CD1c-positive myeloid dendritic cell (primary cell): ENCODE results near the gene PRKG1.

ENCODE experiments used
- DNase-seq: peaks from one replicate; pipeline ENCODE4 v3.0.0-alpha.2; 2016; ENCODE audit errors: extremely low spot score

PRKG1 gene

DNA sequence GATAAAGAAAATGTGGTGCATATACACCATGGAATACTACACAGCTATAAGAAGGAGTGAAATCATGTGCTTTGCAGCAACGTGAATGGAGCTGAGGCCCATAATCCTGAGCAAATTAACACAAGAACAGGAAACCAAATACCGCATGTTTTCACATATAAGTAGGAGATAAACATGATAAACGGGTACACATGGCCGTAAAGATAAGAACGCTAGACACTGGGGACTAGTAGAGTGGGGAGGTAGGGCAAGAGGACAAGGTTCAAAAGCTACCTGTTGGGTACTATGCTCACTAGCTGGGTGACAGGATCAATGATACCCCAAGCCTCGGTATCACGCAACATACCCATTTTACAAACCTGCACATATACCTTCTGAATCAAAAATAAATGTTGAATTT is 511.5 kb downstream of the PRKG1 start:
- no peak for DNase-seq

DNA sequence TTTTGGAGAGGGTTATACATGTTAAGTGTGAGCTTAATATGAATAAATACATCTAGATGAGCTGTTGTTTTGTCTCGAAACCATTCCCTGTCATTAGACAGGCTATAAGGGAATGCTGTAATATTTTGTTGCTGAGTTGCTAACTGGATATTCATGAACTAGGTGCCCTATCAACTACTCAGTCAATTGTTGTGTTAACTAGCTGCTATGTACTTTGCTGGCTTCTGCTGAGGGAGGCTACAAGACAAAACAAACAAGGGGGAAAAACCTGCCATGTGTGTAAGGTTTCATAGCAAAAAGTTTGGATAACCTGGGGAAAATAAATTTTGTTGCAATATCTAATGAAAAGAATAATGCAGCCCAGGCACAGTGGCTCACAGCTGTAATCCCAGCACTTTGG is 514.7 kb downstream of the PRKG1 start:
- no peak for DNase-seq

DNA sequence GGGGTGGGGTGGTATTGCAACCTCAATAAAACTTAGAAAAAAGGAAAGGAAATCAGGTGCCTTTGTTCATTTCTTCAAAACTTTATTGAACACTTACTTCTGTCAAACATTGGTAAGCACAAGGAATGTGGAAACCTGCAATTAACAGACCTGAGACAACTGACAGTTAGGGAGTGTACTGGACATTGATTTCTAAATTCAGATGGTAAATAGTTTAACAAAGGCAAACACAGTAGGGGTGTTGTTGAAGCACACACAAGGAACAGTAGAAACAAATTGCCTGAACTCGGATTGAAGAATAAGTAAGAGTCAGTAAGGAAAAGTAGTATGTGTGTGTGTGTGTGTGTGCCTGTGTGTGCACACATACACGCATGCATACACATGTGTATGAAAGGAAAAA is 516.5 kb downstream of the PRKG1 start:
- DNase-seq, result no peak

DNA sequence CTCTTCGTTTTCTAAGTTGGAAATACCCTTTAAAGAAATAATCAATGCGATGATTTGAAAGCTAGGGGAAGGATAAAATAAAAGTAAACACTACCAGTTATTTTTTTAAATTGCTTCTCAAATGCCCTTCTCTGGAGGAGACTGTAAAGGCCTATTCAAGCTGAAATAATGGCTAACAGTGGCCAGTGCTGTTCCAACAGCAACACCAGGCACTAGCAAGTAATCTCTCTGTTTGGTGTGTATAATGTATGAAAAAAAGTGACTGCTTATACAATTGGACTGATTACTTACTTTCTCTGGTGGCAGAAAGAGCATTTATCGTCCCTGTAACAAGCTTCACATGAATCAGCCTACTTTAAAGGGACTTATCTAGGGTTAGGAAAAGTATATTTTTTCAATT is 522.4 kb downstream of the PRKG1 start:
- DNase-seq, result no peak

DNA sequence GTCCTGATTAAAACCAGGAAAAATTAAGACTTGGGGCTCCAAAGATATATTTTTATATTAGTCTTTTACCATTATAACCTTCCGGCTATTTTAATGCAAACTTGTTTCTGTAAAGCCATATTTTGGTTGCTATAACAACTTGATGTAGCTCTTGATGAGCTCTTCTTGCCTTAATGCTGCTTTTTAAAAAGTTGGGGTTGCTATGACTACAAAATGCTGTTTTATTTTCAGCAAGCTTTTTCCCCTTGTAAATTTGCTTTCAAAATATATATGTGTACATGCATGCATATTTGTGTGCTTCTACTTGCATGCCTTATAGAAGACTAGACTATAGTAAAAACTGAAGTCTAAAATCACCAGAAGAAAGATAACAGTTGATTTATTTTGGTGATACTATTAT is 525.4 kb downstream of the PRKG1 start:
- no peak for DNase-seq

DNA sequence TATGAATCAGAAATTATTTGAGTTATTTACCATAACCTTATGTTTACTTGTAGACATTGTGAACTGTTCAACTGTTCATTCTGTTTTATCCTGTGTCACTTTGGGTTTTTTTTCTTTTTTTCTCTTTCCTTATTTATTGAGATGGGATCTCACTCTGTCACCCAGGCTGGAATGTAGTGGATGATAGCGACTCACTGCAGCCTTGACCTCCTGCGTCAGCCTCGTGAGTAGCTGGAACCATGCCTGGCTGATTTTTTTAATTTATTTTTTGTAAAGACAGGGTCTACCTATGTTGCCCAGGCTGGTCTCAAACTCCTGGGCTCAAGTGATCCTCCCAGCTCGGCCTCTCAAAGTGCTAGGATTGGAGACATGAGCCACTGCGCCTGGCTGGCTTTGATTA is 528.0 kb downstream of the PRKG1 start:
- no peak for DNase-seq

DNA sequence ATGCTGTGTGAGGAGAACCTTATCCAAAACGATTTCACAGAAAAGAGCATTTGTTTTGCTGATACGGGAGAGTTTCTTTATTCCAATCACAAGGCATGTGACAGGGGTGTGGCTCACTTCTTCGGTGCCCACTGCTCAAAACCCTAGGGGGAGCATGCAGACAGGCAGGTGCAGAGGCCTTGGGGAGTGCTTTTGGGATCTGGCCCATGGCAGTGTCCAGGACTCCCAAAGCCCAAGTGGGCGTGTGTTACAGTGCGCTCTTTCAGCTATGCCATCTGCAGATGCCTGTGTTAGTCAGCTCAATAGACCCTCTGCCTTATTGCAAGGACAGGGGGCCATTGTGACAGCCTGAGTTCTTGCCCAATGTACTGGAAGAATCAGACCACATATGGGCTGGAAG is 530.3 kb downstream of the PRKG1 start:
- DNase-seq, result no peak

DNA sequence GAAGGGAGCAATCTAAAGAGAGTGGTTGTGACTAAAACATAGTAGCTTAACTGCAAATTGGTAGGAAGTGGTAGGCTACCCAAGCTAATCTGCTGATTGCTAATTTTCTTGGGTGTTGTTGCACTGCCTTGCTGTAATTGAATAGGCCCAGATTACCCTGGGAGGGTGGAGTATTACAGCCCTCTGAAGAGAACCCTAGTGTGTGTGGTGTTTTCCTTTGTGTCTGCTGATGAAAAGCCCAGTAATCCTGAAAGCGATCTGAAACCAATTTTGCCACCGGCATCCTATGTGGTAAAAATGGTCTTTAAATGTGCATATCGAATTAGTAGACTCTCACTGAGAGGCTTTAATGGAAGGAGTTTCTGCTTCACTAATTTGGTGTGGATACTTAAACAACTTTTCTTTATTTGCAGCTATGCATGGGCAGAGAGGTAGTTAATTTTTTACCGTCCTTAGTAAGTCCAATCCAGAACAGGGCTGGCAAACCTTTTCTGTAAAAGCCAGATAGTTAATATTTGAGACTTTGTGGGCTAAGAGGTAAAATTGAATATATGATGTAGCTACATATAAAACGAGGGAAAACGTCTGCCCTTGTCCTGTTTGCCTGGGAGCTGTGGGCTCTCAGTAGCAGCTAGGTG is 532.7 kb downstream of the PRKG1 start:
- DNase-seq, result no peak

DNA sequence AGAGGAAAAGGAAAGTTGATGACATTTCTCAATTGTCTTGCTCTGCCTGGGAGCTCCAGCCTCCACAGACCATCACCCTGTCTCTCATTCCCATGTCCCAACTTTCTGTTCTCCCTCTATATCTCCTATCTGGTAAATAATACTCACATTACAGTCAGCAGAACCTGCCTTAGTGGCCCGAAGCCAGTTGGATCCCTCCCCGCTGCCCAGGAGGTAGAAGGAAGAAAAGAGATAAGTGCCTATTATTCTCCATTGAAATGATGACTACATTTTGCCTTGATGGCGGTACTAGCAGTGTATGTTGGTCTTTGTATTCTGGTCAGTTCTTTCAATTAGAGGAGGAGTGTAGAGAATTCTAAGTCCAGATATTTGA is 533.2 kb downstream of the PRKG1 start:
- no peak for DNase-seq

DNA sequence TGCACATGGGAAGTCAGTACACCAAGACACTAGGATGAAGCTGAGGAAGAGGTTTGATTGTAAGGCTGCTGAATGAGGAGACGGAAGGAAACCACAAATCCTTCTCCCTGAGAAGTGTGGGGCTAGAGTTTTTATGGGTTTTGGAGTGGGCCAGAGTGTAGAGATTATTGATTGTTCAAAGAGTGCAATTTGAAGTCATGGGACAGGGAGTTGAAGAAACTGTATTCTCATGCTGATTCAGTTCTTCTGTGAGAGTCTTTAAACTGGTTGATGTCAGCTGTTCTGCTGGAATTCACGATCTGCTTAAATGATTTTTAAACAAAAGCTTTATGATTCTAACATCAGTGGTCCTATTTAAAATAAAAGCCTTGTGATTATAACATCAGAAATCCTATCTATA is 533.9 kb downstream of the PRKG1 start:
- DNase-seq, result no peak

DNA sequence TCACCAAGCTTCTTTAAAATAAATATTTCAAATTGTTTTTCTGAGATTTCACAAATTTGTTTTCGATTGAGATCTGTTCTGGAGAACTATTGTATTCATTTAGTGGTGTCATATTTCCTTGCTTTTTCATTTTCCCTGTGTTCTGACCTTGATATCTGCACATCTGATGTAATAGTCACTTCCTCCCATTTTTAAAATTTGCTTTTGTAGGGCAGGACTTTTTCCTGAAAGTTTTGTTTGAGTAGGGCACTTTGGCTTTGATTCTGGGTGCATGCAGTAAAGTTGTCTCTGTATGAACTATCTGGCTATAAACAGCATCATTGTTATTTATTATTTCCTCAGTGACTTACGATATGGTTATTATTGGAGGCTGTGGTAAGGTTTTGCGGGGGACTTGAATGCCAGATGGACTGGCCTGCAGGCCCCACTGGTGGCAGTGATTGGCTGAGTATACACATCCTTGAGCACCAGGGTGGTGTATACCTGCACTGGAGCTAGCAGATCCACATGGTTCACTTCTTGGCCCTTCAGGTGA is 541.5 kb downstream of the PRKG1 start:
- DNase-seq, result no peak

DNA sequence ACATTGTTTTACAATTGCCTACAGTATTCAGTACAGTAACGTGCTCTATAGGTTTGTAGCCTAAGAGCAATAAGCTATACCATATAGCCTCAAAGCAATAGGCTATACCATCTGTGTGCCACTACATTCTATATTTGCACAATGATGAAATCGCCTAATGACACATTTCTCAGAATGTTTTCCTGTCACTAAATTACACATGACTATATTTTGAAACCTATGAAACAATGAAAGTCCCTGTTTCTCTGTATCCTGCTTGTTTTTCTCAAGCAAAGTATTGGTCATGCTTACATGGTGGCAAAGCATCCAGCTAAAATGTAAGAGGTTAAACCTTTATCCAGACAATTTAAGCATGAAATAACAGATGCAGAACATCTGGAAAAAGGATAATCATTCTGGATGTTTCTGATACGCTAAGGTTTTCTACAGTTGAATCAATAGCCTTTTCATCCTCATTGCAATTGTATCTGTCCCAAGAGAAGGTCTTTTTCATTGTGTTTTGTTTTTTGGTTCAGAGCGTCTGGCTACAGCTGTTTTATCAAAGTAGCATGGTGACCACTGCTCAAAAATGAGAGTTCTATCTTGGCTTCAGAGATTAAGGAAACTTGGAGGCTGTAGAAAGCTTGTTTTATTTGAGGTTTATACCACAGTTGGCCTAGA is 543.4 kb downstream of the PRKG1 start:
- no peak for DNase-seq

DNA sequence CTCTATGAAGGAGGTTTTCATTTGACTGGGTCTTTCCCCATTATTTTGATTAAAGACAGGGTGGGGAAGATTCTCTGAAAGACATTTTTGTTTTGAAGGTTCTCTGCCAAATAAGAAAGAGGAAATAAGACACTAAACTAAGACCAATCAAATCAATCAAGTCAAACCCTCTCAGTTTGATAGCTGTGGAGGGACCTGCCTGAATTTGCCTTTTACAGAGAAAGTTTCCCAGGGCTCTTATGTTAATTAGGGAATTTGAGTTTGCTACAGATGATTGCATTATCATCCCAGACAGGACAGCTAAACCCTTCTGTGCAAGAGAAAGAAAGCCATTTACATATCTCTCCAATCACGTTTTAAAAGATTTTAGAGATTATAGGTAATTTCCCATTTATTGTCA is 545.1 kb downstream of the PRKG1 start:
- no peak for DNase-seq

DNA sequence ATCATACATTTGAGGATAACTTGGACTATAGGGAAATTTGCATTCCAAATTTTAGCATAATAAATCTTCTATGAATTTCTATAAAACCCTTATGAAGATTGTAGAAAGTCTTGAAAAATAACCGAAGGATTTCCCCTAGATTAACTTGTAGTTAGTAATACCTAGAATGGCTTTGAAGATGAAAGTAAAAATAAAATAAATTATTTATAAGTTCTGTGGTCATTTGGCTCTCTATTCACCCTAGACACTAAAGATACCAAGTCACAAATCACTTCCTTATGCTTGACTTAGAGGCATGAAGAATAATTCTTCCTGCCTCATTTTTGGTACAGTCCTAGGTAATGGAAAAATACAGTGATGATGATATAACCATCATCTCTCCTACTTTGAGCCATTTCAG is 545.8 kb downstream of the PRKG1 start:
- DNase-seq, result no peak

DNA sequence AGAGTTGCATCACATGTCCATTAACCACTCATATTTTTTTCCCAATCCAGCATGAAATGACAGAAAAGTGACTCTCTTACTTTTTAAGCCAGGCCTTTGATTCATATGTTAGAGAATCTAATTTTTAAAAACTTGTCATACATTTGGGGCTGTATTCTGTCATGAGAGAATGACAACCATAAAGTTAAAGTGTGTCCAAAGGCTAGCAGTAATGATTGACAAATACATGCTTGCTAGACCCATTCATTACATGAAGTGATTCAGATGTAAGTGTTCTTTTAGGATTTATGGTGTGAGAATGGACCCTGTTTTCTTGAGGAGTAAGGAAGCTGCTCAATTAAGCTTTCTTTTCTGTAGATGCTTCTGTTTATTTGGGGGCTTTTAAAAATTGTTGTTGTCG is 549.7 kb downstream of the PRKG1 start:
- DNase-seq, result no peak

DNA sequence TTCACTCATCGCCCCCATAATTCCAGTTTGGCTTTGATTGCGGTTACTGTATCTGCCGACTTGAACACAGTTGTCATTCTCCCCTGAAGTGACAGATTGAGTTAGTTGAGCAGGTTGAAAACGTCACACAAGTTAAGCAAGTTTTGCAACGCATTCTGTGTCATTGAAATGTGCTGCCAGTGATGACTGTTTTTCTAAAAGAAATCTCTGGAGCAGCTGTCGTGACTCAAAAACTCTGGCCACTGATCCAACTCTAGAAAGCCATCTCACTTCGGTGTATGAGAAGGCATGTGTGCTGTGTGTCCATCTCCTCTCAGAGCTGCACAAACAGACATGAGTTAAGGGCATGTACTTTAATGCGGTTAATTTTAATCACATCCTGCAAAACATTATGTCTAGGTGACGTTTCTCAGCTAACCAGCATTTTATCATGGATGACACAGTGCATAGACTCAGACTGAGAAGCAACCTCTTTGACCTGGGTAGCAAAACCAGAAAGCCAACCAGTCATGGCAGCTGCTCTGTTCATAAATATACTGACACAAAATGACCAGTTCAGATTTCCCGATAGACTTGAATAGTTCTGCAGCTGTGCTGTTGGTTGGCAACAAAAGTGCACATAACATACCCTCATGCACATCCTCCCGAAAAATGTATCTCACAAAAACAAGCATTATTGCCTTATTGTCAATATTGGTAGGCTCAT is 555.8 kb downstream of the PRKG1 start:
- DNase-seq, result no peak

DNA sequence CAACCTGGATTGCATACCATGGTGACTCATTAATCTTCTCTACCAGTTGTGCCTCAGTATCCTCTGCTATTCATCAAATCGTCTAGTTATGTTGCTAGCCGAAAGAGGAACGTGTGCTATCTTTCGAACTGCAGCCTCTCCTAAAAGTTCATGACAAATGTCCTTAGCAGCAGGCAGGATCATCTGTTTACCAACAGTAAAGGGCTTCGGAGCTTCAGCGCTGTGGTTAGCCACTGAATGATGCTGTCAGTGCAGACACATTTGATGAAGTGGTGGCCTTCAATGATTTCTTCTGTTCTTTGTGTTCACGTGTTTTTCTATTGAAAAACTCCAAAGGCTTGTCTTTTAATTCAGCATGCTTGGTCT is 556.3 kb downstream of the PRKG1 start:
- no peak for DNase-seq

DNA sequence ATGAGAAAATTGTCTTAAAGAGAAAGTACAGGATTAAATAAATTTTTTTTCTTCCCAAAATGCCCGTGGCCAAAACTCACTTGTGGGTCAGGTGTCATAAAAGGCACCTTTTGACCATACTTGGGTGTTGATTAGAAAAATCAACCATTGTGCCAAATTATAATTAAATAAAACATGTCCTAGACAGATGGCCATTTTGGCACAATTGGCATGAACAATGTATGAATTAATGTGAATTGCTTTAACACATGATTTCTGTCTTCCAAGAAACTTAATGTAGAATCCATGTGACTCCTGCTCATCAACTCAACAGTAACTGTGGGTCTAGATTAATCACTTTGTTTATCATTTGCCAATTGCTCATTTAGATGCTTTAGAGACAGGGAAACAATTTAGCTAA is 561.1 kb downstream of the PRKG1 start:
- no peak for DNase-seq

DNA sequence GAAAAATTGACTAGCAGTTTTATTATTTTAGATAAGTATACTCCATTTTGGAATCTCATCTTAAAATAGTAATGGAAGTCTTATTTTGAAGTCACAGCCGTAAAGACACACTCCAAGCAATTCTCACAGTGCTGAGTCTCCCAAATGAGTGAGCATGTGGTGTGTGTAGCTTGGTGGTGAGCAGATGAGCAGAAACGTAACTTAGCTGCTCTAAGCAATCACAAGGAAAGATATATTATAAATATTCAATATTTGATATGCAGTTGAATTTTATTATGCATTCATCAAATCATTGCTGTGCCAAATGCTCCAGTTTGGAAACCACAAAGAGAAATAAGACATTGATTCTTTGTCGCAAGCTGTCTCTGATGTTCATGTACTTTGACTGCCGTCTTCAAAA is 563.9 kb downstream of the PRKG1 start:
- DNase-seq, result no peak

DNA sequence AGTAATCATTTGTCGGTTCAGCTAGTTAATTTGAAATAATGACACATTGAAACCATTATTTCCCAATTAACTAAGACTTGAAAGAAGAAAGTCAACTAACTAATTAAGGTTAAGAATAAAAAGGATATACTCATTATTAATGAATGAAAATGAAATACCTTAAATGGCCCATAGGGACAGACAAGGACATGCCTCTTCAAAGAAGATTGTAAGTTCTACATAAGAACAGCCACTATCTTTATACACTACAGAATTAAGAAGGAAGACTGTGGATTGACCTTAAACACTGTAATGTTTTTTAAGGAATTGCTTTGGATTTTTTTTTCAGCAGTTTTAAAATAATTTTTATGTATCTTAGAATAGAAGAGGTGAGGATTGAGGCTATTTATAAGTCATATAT is 564.5 kb downstream of the PRKG1 start:
- DNase-seq, result no peak

DNA sequence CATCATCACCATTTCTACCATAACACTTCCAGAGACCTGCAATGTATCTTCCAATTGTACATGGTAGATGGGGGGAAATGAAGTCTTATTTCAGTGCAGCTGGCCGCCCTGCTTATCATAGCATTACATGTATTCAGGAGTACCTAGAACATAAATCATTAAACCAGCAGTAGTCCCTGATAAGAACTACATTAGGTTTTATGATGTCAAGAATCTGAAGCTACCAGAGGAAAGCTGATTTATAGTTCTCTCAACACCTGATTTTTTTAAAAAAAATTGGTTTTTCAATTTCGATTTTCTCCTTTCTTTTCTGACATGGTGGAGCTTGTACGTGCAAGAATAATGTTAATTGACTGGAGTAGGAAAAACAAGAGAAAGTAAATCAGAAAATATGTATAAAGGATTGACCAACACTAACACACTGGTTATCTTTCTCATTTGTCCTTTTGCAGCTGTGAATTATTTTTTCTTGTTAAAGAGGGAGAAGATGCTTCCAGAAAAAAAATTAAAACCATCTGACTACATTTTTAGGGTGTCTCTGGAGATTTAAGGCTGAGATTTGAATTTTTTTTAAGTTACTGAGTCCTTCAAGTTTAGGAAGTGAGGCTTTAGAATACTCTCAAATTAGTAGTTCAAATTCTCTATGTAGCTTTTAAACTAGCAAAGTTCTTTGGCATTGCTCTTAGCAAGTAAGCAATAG is 566.0 kb downstream of the PRKG1 start:
- no peak for DNase-seq

DNA sequence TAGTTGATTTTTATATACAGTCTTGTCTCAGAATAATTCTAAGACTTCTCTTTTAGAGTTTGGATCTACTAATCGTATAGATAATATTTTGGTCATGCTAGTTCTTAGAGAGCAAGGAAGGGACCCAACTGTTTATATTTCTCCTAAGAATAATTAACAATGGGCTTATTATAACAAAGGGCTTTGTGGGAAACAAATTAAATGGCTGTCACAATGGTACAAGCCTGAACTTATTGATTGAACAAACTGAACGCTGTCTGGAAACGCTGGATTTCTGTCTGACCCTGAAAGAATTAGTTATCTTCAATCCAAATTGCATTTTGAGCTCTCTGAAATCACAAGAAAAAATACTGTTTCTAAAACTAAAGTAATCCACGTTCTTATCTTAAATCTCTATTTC is 568.3 kb downstream of the PRKG1 start:
- DNase-seq, result no peak

DNA sequence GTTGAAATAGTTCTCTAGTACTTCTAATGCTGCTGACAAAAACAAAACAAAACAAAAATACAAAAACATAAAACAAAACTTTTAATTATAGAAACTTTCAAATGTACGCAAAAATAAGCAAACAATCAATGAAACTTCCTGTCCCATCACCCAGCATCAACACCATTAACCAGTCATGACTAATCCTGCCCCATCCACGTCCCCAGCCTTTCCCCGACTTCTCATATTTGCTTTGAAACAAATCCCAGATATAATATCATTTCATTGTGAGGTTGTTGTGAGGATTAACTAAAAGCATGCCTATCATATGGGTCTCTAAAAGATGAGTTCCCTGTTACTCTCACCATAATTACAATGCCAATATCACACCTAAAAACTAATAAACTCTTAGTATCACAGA is 569.4 kb downstream of the PRKG1 start:
- DNase-seq, result no peak
